HT1080 (cell line): ENCODE results near the gene PPFIA1. TPM values are rescaled to one million over a fixed set of nuclear protein-coding genes. Genes with fewer than 3 reads are reported as not detected.
"Not testable (repeated sequence)": the region's sequence is repeated elsewhere in the genome, so short reads cannot be mapped to it uniquely, and the experiment has no call there.

Source experiments
- DNase-seq: peaks from one replicate; pipeline ENCODE4 v3.0.0-alpha.2; 2015; ENCODE audit warnings: low read depth
- total RNA-seq: library from RNA; depleted of rRNA; stranded (reverse); fragments of >200 nt; shearing (Covaris generic); gene quantifications from 2 replicates; pipeline ENCODE4 v1.2.3, GENCODE V29; 2014

The PPFIA1 gene
- total RNA-seq, 1 experiment from 2014 or later, result 27.7 TPM

DNA sequence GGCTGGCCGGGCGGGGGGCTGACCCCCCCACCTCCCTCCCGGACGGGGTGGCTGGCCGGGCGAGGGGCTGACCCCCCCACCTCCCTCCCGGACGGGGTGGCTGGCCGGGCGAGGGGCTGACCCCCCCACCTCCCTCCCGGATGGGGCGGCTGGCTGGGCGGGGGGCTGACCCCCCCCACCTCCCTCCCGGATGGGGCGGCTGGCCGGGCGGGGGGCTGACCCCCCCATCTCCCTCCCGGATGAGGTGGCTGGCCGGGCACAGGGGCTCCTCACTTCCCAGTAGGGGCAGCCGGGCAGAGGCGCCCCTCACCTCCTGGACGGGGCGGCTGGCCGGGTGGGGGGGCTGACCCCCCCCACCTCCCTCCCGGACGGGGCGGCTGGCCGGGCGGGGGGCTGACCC, 24.7 kb downstream of the PPFIA1 start:
- DNase-seq, result not testable (repeated sequence)

DNA sequence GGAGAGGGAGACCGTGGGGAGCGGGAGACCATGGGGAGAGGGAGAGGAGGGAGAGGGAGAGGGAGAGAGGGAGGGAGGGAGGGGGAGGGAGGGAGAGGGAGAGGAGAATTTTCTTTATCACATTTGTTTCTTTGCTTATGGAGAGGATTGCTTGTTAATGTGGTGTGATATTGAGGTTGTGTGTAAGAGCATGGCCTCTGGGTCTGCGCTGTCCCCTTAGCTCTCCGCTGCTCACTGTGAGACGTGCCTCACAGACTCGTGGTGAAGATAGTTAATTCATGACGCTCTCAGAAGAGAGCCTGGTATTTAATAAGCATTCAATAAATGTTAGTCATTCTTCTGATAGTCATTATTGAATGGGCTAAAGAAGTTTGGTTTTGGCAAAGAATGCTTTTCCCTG, 26.2 kb downstream of the PPFIA1 start:
- DNase-seq, result no peak

DNA sequence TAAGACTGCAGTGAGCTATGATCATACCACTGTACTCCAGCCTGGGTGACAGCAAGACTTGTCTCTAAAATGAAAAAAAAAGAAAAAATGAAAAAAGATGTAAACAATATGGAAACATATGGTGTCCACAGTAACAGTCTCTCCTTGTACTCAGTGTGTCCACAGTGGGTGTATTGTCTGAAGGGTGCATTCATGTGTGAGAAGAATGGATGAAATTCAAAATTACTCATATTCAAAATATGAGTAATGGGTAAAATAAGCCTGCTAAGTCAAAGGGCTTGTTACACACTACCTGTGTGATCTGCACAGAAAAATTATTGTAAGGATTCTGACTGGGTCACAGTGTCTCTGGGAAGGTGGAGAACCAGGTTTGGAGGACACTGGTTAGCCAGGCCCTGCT, 26.9 kb downstream of the PPFIA1 start:
- DNase-seq, result peak; percentile 72

DNA sequence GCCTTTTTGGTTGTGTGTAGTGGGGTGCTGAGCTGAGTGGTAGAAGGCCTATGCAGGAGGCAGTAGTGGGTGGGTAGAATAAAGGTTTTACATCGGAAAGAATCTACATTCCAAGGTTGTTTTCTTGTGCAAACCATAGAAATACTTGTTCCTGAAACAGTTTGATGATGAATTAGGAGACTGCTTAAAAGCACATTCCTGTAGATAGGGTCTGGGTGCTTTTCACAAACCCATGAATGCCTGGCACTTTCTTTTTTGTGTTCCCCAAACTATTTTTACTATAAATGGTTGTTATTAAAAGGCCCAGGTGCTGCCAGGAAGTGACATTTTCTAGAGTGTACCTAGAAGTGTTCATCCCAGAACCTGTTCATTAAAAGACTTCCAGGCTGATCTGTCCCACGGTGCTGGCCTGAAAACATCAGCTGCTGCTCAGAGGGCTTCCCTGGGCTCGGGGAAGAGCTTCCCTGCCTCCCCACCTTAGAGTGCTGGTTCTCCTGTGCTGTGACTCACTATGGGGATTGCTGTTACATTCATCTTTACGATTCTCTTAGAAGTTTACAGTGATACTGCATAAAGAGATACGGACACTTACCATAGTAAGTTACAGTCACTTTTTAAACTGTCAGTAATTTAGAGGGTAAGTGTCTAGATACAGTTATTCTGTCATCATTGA, 27.9 kb downstream of the PPFIA1 start:
- DNase-seq, result no peak

DNA sequence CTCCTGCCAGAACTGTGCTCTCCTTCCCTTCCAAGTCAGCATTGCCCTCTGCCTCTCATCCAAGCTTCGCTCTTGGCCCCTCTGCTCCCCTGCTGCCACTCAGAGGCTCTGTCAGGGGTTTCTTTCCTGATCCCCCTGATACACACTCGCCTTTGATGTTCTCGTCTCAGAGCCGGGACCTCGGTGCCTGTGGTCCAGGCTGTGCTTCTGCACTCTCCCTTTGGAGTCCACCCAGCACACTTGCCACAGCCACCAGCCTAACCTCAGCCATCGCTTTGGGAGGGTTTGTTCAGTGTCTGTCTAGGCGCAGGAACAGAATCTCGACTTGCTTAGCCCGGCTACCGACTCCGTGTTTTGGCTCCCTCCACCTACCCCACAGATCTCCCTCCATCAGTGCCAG, 29.1 kb downstream of the PPFIA1 start:
- DNase-seq, result no peak

DNA sequence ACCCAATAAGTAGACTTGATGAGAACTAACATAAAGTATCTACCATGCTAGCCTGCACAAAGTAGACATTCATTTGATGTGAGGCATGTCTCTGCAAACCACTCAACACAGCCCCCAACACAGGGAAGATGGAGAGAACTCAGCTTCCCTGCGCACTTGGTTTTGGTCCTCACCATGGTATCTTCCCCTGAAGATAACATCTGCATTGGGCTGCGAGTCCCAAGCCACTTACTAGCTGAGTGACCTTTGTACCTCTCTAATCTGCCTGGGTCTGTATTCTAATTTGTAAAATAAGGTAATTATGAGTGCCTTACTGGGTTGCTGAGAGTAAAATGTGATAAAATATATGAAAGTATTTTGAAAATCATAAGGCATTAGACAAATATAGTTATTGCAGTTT, 30.7 kb downstream of the PPFIA1 start:
- DNase-seq, result no peak

DNA sequence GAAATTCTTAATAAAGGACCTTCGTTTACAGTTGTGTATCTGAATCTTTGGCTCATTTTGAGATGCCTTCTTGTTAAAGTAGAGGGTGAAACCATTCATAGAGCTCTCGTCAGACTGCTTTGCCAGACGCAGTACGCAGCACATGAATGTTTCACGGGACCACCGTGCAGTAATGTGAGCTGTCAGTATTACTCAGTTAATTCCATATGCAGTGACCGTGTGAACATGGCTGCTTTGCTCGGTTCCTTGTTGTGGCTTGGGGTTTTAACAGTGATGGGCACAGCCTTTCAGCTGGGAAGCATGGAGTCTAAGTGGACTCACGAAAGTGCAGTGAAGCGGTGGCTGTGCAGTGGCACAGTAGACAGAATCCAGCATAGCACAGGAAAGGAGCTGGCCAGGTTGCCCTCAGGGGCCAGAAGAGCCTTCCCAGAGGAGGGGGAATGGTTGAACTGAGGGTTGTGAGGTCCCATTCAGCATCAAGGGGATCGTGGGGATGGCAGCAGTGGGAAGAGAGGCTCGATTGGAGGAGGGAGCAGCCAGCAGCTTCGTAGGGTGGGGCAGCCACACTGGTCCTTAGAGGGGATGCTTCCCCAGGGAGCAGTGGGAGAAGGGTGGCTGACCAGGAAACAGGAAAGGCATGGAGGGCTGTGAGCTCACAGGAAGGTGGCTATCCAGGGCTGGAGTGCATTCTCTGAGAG, 31.4 kb downstream of the PPFIA1 start:
- DNase-seq, result no peak

DNA sequence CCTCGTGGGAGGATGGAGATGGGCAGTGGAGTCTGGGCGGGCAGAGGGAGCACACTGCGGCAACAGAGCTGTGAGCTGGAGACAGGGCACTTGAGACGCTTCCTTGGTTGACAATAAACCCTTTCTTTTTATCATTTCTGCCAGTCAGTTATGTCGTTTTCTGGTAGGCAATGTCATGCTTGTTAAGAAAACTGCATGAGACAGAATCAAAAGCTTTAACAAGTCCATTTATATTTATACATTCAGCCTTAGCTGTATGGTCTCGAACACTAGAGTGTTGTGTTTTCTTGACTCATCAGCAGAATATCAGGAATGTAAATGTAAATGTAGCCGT, 31.9 kb downstream of the PPFIA1 start:
- no peak for DNase-seq

DNA sequence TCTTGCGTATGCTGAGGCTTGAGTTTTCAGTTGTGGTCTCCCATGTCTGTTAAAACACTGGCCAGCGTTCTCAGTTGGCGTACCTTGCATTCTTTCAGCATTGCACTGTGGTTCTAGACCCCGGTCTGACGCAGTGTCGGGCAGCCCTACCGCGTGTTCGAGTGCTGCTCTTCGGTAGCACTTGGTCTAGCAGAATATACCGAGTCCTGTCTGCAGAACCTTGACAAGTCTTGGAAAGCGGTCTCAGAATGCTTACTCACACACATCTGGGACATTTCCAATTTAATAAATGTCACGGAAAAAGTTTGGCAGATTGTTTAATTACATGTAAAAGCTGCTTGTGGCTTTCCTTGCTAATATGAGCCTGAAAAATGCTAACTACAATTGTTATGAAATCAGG, 32.6 kb downstream of the PPFIA1 start:
- DNase-seq, result no peak

DNA sequence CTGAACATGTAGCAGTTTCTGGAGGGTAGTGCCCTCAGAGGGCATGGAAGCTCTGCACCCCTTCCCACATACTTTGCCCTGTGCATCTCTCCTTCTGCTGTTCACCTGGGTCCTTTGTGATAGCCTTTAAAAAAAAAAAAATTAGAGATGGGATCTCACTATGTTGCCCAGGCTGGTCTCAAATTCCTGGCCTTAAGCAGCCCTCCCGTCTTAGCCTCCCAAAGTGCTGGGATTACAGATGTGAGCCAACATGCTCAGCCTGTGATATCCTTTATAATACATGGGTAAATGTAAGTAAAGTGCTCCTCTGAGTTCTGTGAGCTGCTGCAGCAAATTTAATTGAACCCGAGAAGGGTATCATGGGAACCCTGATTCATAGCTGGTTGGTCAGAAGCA, 33.7 kb downstream of the PPFIA1 start:
- no peak for DNase-seq

DNA sequence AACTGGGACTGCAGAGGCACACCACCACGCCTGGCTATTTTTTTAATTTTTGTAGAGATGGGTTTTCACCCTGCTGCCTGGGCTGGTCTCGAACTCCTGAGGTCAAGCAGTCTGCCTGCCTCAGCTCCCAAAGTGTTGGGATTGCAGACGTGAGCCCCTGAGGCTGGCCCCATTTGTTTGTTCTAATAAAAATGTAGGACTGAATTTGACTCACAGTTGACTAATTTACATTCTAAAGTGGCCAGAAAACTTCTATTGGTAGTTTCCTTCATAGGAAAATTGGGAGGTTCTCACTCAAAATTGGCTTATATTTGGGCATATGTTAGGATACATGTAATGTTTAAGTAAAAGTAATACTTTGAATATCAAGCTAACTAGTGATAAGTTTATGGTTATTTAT, 35.0 kb downstream of the PPFIA1 start:
- DNase-seq, result no peak

DNA sequence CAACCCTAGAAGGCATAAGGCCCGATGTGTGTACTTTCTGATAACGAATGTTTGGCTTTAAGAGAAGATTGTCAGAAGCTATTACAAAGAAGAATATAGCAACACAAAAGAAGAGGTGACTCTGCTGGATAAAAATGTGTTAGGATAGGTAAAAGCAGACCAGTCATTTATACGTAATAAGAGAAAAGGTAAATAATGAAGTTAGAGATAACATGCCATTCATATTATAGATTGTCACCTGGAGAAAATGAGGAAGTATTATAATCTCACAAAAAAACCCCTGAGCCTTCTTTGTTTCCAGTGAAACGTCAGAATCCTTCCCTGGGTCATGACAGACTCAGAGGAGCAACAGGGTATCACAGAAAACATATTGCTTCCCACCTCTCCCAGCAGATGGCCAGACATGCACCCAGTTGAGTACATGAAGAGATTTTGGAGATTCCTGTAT, 36.1 kb downstream of the PPFIA1 start:
- DNase-seq, result no peak

DNA sequence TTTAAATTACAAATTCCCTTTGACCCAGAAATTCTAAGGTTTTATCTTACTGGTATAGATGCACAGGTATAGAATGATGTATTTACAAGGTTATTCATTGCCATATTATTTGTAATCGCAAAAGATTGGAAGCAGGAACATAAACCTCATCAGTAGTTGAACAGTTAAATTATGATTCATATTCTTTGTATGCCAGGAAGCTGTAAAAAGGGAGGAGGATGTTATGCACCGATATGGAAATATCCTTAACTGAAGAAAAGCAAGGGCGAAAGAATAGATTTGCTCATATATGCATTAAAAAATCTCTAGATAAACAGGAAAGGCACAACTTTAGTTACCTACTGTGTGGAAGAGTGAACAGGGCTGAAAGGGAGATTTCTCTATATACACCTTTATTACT, 36.7 kb downstream of the PPFIA1 start:
- DNase-seq, result no peak

DNA sequence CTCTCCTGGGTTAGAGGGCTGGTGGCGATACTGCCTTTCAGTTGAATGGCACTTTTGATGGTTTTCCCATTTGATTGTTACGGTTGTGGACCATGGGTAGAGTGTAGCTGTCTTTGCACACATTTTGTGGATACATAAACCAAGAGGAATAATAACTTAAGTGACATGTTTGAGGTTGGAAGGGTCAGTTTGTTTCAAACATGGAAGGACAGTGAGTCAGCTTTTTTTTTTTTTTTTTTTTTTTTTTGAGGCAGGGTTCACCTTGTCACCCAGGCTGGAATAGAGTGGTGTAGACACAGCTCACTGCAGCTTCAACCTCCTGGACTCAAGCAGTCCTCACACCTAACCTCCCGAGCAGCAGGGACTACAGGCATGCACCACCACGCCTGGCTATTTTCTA, 41.1 kb downstream of the PPFIA1 start:
- no peak for DNase-seq

DNA sequence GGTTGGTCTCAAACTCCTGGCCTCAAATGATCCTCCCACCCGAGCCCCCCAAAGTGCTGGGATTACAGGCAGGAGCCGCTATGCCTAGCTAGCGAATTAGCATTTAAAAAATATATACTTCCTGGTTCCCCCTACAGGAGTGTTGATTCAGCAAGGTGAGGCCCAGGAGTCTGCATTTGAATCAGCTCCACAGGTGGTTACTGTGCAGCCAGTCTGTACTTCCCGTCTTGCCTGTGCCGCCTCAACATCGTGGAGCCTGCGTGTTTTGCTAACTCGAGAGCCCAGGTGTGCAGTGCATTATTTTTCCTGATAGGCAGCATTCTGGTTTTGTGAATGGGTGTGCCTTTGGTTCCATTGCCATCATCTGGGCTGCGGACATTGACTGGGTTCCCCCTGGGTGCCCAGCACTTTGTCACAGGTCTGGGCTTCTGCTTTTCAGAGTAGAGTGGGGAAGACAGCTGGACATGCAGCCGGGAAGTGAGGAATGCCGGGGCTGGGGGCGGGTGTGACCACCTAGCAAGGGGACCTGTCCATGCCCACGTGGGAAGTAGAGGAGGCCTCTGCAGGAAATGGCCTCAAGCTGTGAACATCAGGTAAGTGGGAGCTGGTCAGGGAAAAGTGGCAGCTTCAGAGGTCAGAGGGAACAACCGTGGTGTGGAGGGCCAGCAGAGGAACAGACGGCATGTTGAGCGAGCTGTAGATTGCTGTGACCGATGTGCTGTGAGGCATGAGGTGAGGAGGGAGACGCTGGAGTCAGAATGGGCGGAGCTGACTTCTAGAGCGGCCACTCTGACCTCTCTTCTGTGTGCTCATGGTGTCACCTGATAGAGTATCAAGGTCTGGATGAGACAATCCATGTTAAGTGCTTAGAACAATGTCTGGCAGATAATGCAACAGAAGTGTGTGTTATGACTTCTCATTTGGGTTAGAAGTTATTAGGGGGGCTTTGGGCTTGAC, 42.2 kb downstream of the PPFIA1 start:
- DNase-seq, result no peak

DNA sequence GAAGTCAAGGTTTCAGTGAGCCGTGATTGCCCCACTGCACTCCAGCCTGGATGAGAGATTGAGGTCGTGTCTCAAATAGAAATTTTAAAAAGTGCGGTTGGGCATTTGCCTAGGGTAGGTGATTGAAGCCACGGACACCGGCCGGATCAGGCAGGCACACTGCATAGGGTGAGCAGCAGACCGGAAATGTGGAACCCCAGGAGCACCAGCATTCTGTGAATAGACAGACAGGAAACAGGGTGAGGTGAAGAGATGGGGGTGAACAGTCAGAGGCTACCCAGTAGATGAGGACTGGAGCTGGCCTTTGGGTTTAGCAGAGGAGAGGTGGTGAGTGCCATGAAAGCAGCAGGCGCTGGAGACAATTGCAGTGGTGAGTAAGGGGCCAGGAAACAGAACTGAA, 43.5 kb downstream of the PPFIA1 start:
- DNase-seq, result no peak

DNA sequence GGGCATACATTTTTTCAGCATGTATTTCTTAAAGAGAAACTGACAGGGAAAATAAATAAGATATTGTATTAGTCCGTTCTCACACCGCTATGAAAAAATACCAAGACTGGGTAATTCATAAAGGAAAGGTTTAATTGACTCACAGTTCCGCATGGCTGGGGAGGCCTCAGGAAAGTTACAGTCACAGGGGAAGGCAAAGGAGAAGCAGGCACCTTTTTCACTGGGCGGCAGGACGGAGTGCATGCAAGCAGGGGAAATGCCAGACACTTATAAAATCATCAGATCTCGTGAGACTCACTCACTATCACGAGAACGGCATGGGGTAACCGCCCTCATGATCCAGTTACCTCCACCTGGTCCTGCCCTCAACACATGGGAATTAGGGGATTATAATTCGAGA, 44.2 kb downstream of the PPFIA1 start:
- DNase-seq, result no peak

DNA sequence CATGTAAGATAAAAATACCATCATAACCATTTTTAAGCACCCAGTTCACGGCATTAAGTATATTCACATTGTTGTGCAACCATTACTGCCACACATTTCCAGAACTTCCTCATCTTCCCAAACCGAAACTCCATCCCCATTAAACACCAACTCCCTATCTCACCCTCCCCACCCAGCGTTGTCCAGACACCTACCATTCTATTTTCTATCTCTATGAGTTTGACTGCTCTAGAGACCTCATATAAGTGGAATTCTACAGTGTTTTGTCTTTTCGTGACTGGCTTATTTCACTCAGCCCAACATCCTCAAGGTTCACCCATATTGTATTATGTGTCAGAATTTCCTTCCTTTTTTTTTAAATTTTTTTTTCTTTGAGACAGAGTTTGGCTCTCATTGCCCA, 45.2 kb downstream of the PPFIA1 start:
- DNase-seq, result no peak

DNA sequence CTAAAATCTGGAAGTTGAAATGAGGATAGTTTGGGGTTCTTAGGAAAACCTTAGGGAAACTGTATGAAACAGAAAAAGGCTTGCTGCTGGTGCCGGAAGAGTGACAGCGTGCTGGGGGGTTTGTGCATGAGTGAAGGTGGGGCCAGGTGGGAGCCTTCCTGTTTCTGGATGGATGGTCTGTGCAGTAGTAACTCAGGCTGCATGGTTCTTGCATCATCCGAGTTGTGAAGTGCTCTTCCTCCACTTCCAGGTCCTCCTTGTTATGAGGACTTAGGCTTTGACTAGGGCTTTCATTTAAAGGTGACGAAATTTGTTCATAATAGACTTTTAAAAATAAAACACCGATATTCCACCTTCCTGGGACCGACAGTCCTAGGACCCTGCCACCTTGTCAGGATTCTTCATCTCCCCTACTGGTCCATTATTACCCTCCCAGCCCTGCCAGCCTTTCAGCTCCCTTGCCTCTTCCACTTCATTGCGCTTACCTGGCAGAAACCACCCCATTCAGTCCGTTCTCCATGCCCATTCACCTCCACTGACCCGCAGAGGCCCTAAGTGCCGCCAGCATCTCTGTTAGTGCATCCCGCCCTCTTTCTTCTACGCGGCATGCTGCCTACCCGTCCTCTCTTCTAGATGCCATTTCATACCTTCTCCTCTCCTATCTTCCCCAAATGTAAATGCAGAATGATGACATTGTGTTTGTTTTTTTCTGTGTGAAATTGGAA, 47.3 kb downstream of the PPFIA1 start:
- no peak for DNase-seq

DNA sequence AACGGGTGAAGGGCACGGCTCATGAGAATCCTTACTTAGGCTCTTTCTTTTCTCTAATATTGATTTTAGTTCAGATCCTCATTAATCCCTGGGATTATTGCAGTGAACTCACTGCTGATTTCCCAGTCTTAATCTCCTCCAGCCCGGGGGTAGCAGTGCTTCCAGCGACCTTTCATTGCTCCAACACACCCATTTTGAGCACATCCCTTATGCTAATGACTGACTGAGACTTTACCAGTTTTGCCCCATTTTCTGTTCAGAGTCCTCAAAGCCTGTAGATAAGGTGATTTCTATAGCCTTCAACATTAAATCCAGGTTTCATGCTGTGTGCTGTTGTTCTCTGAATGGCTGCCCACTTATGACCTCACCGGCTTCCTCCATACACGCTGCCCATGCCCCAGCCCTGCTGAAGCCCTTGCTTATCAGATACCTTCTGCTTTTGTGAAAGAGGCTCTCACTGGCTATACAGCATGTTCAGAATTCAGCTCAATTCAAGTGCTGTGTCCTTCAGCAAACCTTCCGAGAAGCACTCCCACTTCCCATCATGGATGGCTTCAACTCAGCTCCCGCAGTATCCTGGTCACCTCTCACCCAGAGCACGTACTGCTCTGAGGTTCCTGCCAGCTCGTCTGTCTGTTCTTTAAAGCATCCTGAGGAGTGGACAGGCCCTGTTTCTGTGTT, 49.0 kb downstream of the PPFIA1 start:
- DNase-seq, result no peak

DNA sequence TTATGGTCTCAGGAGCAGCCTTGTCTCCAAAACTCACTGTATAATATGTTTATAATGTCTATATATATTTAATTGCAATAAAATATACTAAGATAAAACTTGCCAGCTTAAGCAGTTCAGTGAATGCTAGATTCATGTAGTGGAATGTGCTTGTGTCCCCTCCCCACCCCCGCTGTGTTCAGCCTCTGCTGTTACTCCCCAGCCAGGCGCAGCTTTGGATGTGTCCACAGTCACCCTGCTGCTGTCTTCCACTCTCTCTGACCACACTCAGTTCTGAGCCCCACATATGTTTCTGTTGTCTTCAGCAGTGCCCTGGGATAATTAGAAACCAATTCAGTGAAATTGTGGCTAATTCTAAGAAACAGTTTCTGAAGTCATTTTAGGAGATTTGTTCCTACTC, 52.2 kb downstream of the PPFIA1 start:
- no peak for DNase-seq
